Mesenchymal stem cell (in vitro differentiated cells and primary cell): Measurements from ENCODE around the gene SPATS2L.

Experiments
- DNase-seq: peaks from one replicate; pipeline ENCODE4 v3.0.0-alpha.2; 2013
- H2AFZ ChIP-seq: one replicate; pipeline ENCODE4 v1.6.1; 2013; ENCODE audit warnings: low read depth, mild to moderate bottlenecking, control low read depth, inconsistent platforms, low read length, moderate library complexity
- H2AK5ac ChIP-seq: 2 replicates; pipeline ENCODE4 v1.6.1; 2013; ENCODE audit warnings: low read length, moderate library complexity, mild to moderate bottlenecking, inconsistent platforms; ENCODE audit not compliant: severe bottlenecking
- H2BK120ac ChIP-seq: one replicate; pipeline ENCODE4 v1.6.1; 2013; ENCODE audit warnings: low read depth, mild to moderate bottlenecking, inconsistent platforms, low read length, moderate library complexity
- H2BK12ac ChIP-seq, 2 experiments: one replicate each; pipeline ENCODE4 v1.6.1; 2013; ENCODE audit warnings: inconsistent platforms in 2 of 2, low read length in 2 of 2, mild to moderate bottlenecking in 2 of 2, moderate library complexity in 2 of 2, control low read depth in 1 of 2
- H2BK15ac ChIP-seq: one replicate; pipeline ENCODE4 v1.6.1; 2013; ENCODE audit warnings: mild to moderate bottlenecking, low read depth, inconsistent platforms; ENCODE audit not compliant: poor library complexity, severe bottlenecking
- H2BK5ac ChIP-seq: 2 replicates; pipeline ENCODE4 v1.6.1; 2013; ENCODE audit warnings: low read depth, mild to moderate bottlenecking, low read length, control low read depth, inconsistent platforms; ENCODE audit not compliant: poor library complexity, severe bottlenecking
- H3K14ac ChIP-seq, 2 experiments: one replicate each; pipeline ENCODE4 v1.6.1; 2013; ENCODE audit warnings: inconsistent platforms in 2 of 2, low read length in 2 of 2, control low read depth in 1 of 2, mild to moderate bottlenecking in 1 of 2, moderate library complexity in 1 of 2
- H3K18ac ChIP-seq, 2 experiments: one replicate each; pipeline ENCODE4 v1.6.1; 2013; ENCODE audit warnings: inconsistent platforms in 2 of 2, low read length in 2 of 2, control low read depth in 1 of 2, low read depth in 1 of 2, mild to moderate bottlenecking in 1 of 2
- H3K23ac ChIP-seq, 2 experiments: one replicate each; pipeline ENCODE4 v1.6.1; 2013; ENCODE audit warnings: inconsistent platforms in 2 of 2, low read length in 2 of 2, mild to moderate bottlenecking in 2 of 2, moderate library complexity in 2 of 2, control low read depth in 1 of 2
- H3K27ac ChIP-seq: 2 replicates; pipeline ENCODE4 v1.5.1; 2013; ENCODE audit warnings: mild to moderate bottlenecking, moderate library complexity, low read length, control low read depth, inconsistent platforms; ENCODE audit not compliant: poor library complexity, severe bottlenecking
- H3K27me3 ChIP-seq, 2 experiments: 2 replicates each; pipeline versions ENCODE4 v1.6.1 to v1.7.0; 2013; ENCODE audit warnings: low read length in 2 of 2, mild to moderate bottlenecking in 2 of 2, moderate library complexity in 2 of 2, control low read depth in 1 of 2, inconsistent platforms in 1 of 2; ENCODE audit not compliant: control insufficient read depth in 1 of 2, insufficient read depth in 1 of 2
- H3K36me3 ChIP-seq, 2 experiments: 2 replicates each; pipeline versions ENCODE4 v1.6.1 to v1.7.0; 2013; ENCODE audit warnings: low read length in 2 of 2, control low read depth in 1 of 2, inconsistent platforms in 1 of 2, low read depth in 1 of 2, mild to moderate bottlenecking in 1 of 2; ENCODE audit not compliant: insufficient read depth in 2 of 2, control insufficient read depth in 1 of 2
- H3K4ac ChIP-seq, 2 experiments: one replicate each; pipeline ENCODE4 v1.6.1; 2013; ENCODE audit warnings: inconsistent platforms in 2 of 2, low read length in 2 of 2, mild to moderate bottlenecking in 2 of 2, moderate library complexity in 2 of 2, control low read depth in 1 of 2, low read depth in 1 of 2
- H3K4me1 ChIP-seq: 2 replicates; pipeline ENCODE4 v1.6.1; 2013; ENCODE audit warnings: low read depth, low read length, control low read depth; ENCODE audit not compliant: control insufficient read depth, insufficient read depth
- H3K4me2 ChIP-seq: 2 replicates; pipeline ENCODE4 v1.6.1; 2013; ENCODE audit warnings: low read length, mild to moderate bottlenecking, inconsistent platforms; ENCODE audit not compliant: poor library complexity, severe bottlenecking
- H3K4me3 ChIP-seq, 2 experiments: 2 replicates each; pipeline versions ENCODE4 v1.5.1 to v1.7.0; 2013; ENCODE audit warnings: low read length in 2 of 2, mild to moderate bottlenecking in 2 of 2, control low read depth in 1 of 2, low read depth in 1 of 2; ENCODE audit not compliant: insufficient read depth in 1 of 2
- H3K79me1 ChIP-seq: replicated peaks from 2 replicates; pipeline ENCODE4 v1.6.1; 2013; ENCODE audit warnings: mild to moderate bottlenecking, control low read depth, low read length, inconsistent platforms; ENCODE audit not compliant: poor library complexity, severe bottlenecking
- H3K9ac ChIP-seq: 2 replicates; pipeline ENCODE4 v1.7.0; 2013; ENCODE audit warnings: mild to moderate bottlenecking, low read length, moderate library complexity
- H3K9me3 ChIP-seq: 2 replicates; pipeline ENCODE4 v1.7.0; 2013; ENCODE audit warnings: mild to moderate bottlenecking, low read length; ENCODE audit not compliant: control insufficient read depth
- H4K8ac ChIP-seq: one replicate; pipeline ENCODE4 v1.6.1; 2013; ENCODE audit warnings: inconsistent platforms, mild to moderate bottlenecking, low read length, moderate library complexity
- H4K91ac ChIP-seq: one replicate; pipeline ENCODE4 v1.6.1; 2013; ENCODE audit warnings: mild to moderate bottlenecking, low read length, inconsistent platforms
- WGBS: methylation state at CpG from one replicate; pipeline ENCODE4 v1.1.7; 2013; ENCODE audit warnings: mixed read lengths; 5-methylcytosine and 5-hydroxymethylcytosine counted together

SPATS2L gene

DNA sequence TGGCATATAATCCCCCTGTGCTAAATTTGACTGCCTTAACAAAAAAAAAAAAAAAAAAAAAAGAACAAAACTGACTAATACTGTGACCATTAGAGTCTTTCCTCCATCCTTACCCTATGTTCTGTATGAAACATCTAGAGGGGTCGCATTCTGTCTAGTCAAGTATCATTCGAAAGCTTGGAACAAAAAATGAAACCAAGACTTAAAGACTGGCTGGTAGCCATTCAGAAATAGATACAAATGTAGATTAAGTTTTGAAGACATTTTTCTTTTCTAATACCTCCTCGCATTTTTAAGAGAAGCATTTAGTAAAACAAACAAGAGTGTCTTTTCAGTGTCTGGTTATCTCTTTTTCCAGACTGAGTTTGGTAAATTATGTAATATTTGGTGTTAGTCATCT lies 66.7 kb downstream of the SPATS2L start:
- no peak overlapping the region for H2BK15ac ChIP-seq
- no peak overlapping the region for H3K4ac ChIP-seq
- no peak overlapping the region for H2AK5ac ChIP-seq
- H4K8ac ChIP-seq, result no peak overlapping the region
- H3K18ac ChIP-seq, result no peak overlapping the region
- H2BK120ac ChIP-seq, result no peak overlapping the region
- no peak overlapping the region for H2BK12ac ChIP-seq
- H3K9ac ChIP-seq, result no peak overlapping the region
- H3K4me1 ChIP-seq, result peaks cover 13% of the 10 kb centered on the region
- H3K27me3 ChIP-seq, result no peaks in the 10 kb centered on the region
- 100% methylated on average over 1 of the region's 3 CpGs for WGBS
- H3K4me2 ChIP-seq, result no peak overlapping the region
- H3K14ac ChIP-seq, result no peak overlapping the region
- H3K79me1 ChIP-seq, result peaks cover 31% of the 10 kb centered on the region
- no peak overlapping the region for H3K27ac ChIP-seq
- H3K9me3 ChIP-seq, result no peaks in the 10 kb centered on the region
- H2BK5ac ChIP-seq, result no peak overlapping the region
- H3K4me3 ChIP-seq, result no peak overlapping the region
- no peak overlapping the region for H3K23ac ChIP-seq
- H2AFZ ChIP-seq, result no peak overlapping the region
- H3K36me3 ChIP-seq, result peaks cover 3% of the 10 kb centered on the region in 2 experiments
- H4K91ac ChIP-seq, result no peak overlapping the region
- no peak for DNase-seq

DNA sequence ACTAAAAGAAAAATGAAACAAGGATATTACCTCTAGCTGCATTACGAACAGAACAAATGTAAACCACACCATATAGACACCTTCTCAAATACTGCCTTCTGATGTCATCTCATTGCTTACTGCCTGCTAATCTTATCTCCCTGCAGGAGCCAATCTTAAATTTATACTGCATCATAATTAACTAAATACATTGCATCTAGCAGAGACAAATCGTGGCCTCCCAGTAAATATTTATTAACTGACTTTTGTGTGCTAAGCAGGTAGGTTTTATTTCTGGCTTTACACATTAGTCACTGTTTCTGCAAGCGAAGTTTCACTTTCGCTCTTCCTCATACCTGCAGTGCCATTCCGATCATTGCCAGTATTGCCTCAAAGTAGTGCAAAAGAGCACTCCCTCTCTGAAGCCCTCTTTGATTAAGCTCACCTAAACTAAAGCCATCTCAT lies 67.5 kb downstream of the SPATS2L start:
- Histone ChIP-seq H3K4ac (no peak overlapping the region), H2AK5ac (no peak overlapping the region), H2BK12ac (peak overlapping the region in 1 of 2 experiments; percentile 11), H3K79me1 (peaks cover 31% of the 10 kb centered on the region), H3K27ac (no peak overlapping the region), H3K36me3 (peaks cover 3% of the 10 kb centered on the region in 2 experiments), H2BK15ac (no peak overlapping the region), H2AFZ (no peak overlapping the region), H3K23ac (no peak overlapping the region), H2BK5ac (no peak overlapping the region), H4K91ac (no peak overlapping the region), H3K14ac (no peak overlapping the region), H4K8ac (no peak overlapping the region), H2BK120ac (no peak overlapping the region), H3K4me1 (peaks cover 16% of the 10 kb centered on the region), H3K4me2 (no peak overlapping the region), H3K4me3 (no peak overlapping the region), H3K9me3 (no peaks in the 10 kb centered on the region), H3K27me3 (no peaks in the 10 kb centered on the region), H3K9ac (no peak overlapping the region), H3K18ac (no peak overlapping the region)
- no peak for DNase-seq
- WGBS, result 91% methylated on average over 5 of the region's 5 CpGs

DNA sequence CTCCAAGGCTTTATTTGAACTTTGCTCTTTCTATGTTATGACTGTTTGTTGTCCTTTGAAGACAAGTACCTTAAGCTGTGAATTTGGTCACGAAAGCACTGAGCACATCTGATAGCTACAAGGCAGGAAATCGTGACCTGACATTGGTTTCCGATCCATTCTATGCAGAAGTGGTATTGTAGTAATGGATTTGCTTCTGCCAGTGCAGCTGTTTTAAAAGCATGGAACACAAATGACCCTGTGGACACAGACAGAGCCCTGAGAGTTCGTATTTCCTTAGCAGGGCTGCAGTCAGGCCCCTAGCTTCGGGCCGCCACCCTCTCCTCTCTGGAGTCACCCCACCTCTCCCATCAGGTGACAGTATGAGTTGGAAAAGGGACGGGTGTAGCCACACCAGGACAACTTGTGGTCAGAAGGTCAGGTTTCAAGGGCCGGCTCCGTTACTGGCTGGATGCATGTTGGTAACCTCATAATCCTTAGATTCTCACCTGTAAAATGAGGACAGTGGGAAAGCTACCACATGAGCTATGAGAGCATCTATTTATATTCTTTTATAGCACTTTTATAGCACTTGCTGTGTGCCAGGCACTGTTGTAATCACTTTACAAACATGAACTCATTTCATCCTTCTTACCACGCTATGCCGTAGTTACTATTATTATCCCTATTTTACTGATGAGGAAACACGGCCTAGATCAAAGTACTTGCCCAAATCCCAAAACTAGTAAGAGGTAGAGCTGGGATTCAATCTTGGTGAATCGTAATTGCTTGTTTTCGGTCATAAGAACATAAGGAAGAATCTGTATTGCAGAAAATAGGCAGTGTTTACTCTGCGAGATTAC lies 70.2 kb downstream of the SPATS2L start:
- H3K14ac ChIP-seq, result peak overlapping the region in 1 of 2 experiments; percentile 87
- no peak overlapping the region for H4K8ac ChIP-seq
- peak overlapping the region in 1 of 2 experiments; percentile 55 for H3K18ac ChIP-seq
- no peak overlapping the region for H3K4me3 ChIP-seq
- no peak overlapping the region for H4K91ac ChIP-seq
- H2BK120ac ChIP-seq, result peak overlapping the region; percentile 39
- H2BK12ac ChIP-seq, result peak overlapping the region; percentile 52 to 67
- H3K9ac ChIP-seq, result no peak overlapping the region
- H3K36me3 ChIP-seq, result peaks cover 3% of the 10 kb centered on the region in 2 experiments
- no peak overlapping the region for H2AK5ac ChIP-seq
- peaks cover 22% of the 10 kb centered on the region for H3K4me1 ChIP-seq
- peak overlapping the region in 1 of 2 experiments; percentile 35 for H3K4ac ChIP-seq
- H3K9me3 ChIP-seq, result no peaks in the 10 kb centered on the region
- H3K79me1 ChIP-seq, result peaks cover 20% of the 10 kb centered on the region
- H2AFZ ChIP-seq, result no peak overlapping the region
- H3K27ac ChIP-seq, result no peak overlapping the region
- WGBS, result 84% methylated on average over 10 of the region's 15 CpGs
- H3K23ac ChIP-seq, result peak overlapping the region in 1 of 2 experiments; percentile 48
- no peak for DNase-seq
- H2BK5ac ChIP-seq, result no peak overlapping the region
- H2BK15ac ChIP-seq, result no peak overlapping the region
- no peak overlapping the region for H3K4me2 ChIP-seq
- no peaks in the 10 kb centered on the region for H3K27me3 ChIP-seq
